GM18870 (cell line): ENCODE results near the gene MOB2.

Experiments
- ATAC-seq: cut with Tn5 transposase; IDR thresholded peaks from one replicate; pipeline ENCODE4 v1.9.1; 2021; ENCODE audit warnings: moderate library complexity; ENCODE audit not compliant: unreplicated experiment

MOB2 gene

DNA sequence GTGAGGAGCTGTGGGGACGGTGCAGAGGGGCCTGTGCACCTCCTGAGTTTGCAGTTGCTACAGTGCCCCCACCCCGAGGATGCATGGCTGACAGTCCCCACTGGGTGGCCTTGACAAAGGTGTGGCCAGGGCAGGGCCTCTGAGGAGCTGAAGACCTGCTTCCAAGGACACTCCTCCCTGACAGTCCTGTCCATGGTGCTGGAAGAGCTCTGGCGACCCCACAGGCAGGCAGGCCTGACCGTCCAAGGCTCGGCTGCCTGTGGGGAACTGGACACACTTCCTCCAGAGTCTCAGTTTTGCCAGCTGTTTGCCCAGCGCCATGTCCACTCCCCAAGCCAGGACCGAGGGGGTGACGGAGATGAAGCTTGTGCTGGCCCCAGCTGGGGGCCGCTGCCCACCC, 64.1 kb downstream of the MOB2 start:
- no peak for ATAC-seq

DNA sequence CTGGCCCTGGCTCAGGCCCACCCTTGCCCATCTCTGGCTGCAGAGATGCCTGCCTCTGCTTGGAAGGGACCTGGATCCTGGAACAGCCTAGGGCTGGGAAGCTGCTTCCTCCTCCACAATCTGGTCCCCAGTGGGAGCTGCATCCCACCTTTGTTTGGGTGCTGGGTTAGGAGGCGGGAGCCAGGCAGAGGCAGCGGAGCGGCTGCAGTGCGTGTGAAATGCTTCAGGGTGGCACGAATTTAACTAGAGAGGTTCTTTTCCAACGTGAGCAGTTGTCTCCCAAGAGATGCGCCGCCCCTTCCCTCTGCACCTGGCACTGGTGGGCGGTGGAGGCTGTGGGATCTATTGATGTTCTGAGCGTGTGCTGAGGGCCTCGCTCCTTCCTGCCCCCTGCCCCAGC, 65.3 kb downstream of the MOB2 start:
- no peak for ATAC-seq

DNA sequence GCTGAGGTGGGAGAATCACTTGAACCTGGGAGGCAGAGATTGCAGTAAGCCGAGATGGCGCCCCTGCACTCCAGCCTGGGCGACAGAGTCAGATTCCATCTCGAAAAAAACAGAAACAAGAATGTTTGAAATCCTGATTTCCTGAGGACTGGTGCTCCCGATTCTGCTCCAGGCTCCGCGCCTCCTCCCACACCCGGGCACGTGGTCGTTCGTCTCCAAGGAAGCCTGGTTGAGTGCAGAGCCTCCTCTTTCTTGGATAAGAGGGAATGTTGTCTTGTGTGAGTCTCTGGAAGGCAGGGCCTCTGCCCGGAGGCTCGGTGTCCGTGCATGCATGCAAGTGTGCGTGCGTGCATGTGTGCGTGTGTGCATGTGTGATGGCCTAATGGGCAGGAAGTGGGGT, 66.8 kb downstream of the MOB2 start:
- no peak for ATAC-seq
